Activated CD8-positive, alpha-beta T cell treated with anti-CD3 and anti-CD28 coated beads for 36 hours (primary cell): Measurements from ENCODE around the gene TIRAP. TPM values are rescaled to one million over a fixed set of nuclear protein-coding genes. Genes with fewer than 3 reads are reported as not detected.
A peak's percentile ranks its signal among the peaks of the same experiment; 100 is the strongest.

ENCODE experiments used
- ATAC-seq: fragments of 200-7000 bp; cut with Tn5 transposase; one replicate; pipeline ENCODE4 v1.10.0; 2021; ENCODE audit warnings: mild to moderate bottlenecking, moderate library complexity
- CTCF ChIA-PET: fragments of 350-600 bp; sonication (Branson Sonifier 250); formaldehyde crosslinking; loops from one replicate; lab custom pipeline; 2021; ENCODE audit warnings: antibody characterized with exemption; lab: Charles Lee
- POLR2A ChIA-PET: fragments of 350-600 bp; sonication (Branson Sonifier 250); formaldehyde crosslinking; loops from one replicate; lab custom pipeline; 2021; ENCODE audit warnings: antibody characterized with exemption; lab: Charles Lee
- DNase-seq: peaks from one replicate; pipeline ENCODE4 v3.0.0-alpha.2; 2020
- H3K27ac Mint-ChIP-seq: one replicate; pipeline ENCODE4 v1.8.0; 2021; ENCODE audit warnings: mild to moderate bottlenecking, mixed read lengths
- H3K27me3 Mint-ChIP-seq: one replicate; pipeline ENCODE4 v1.8.0; 2021; ENCODE audit warnings: mixed read lengths
- H3K36me3 Mint-ChIP-seq: one replicate; pipeline ENCODE4 v1.8.0; 2021; ENCODE audit warnings: low read depth, mixed read lengths
- H3K4me1 Mint-ChIP-seq: one replicate; pipeline ENCODE4 v1.8.0; 2021; ENCODE audit warnings: low read depth, mixed read lengths
- H3K4me3 Mint-ChIP-seq: one replicate; pipeline ENCODE4 v1.8.0; 2021; ENCODE audit warnings: mild to moderate bottlenecking, moderate library complexity, mixed read lengths
- H3K9me3 Mint-ChIP-seq: one replicate; pipeline ENCODE4 v1.8.0; 2021; ENCODE audit warnings: mixed read lengths
- CTCF ChIP-seq: fragments of 200-600 bp; IDR thresholded peaks from one replicate; pipeline ENCODE4 v1.8.0; 2022; ENCODE audit warnings: antibody characterized with exemption, mild to moderate bottlenecking
- intact Hi-C: fragments of 100-400 bp; cut with micrococcal nuclease; formaldehyde crosslinking; loops from one replicate; pipeline ENCODE4 v1.10.0; 2022
- total RNA-seq, 2 experiments: library from RNA; stranded (reverse); gene quantifications; one replicate each; pipeline ENCODE4 v1.2.3, GENCODE V29; 2021

Gene TIRAP
- total RNA-seq, 2 experiments from 2014 or later, result 4.6 to 4.9 TPM

- peak overlapping the region; percentile 58 for H3K27ac Mint-ChIP-seq
- H3K36me3 Mint-ChIP-seq, result peaks cover 12% of the 10 kb centered on the region
- no peak for TF ChIP-seq CTCF
- DNase-seq, result no peak
- intact Hi-C loops, result no loop called here
- ChIA-PET POLR2A (interaction anchor here (1.6 to 3.2 kb wide), 3 partner anchors 8 to 18 kb away, joined by 6 to 25 read pairs (median 18); partner anchors contain the start of genes FOXRED1 and SRPRA), CTCF (no interaction called here)
- H3K27me3 Mint-ChIP-seq, result no peaks in the 10 kb centered on the region
- H3K4me1 Mint-ChIP-seq, result peaks cover 44% of the 10 kb centered on the region
- ATAC-seq, result no peak
- no peak overlapping the region for H3K4me3 Mint-ChIP-seq
- H3K9me3 Mint-ChIP-seq, result no peaks in the 10 kb centered on the region
Observed at GRCh38 chr11:126280595-126280994, 2.3 kb upstream of the TIRAP start.

- intact Hi-C loops, result no loop called here
- CTCF ChIA-PET, result no interaction called here
- no peaks in the 10 kb centered on the region for H3K27me3 Mint-ChIP-seq
- peak overlapping the region; percentile 99 for H3K4me3 Mint-ChIP-seq
- H3K4me1 Mint-ChIP-seq, result peaks cover 42% of the 10 kb centered on the region
- H3K9me3 Mint-ChIP-seq, result no peaks in the 10 kb centered on the region
- ATAC-seq (no peak), DNase-seq (no peak)
- no peak overlapping the region for H3K27ac Mint-ChIP-seq
- POLR2A ChIA-PET, result interaction anchor here (0.7 to 3.2 kb wide), 8 partner anchors 9 to 70 kb away, joined by 3 to 25 read pairs (median 4); partner anchors contain the start of genes FAM118B, FOXRED1, RPUSD4 and SRPRA
- no peak for TF ChIP-seq CTCF
- H3K36me3 Mint-ChIP-seq, result peaks cover 8% of the 10 kb centered on the region
Observed at GRCh38 chr11:126281245-126281644, 1.6 kb upstream of the TIRAP start.

- H3K27ac Mint-ChIP-seq, result peak overlapping the region; percentile 83
Observed at GRCh38 chr11:126281666-126282175, 1.2 kb upstream of the TIRAP start.

DNA sequence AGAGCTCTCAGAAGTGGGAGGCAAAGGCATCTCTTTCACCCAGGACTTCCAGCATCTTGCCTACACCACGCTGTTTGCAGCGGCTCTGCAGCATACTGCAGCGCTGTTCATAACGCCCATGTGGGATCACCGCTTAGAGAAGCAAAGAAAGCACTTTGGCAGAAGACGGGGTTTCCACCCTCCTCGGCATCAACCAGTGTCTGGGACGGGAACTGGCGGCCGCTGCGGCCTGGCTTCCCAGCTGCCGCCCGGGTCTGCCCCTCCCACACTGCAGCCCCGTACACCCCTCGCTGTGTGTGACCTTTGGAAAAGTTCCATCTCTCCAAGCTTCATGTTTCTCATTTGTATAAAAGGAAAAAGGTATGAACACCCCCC lies 545 bp upstream of the TIRAP start:
- H3K27me3 Mint-ChIP-seq, result no peaks in the 10 kb centered on the region
- ChIA-PET POLR2A (interaction anchor here (1.0 to 3.2 kb wide), 7 partner anchors 10 to 36 kb away, joined by 3 to 25 read pairs (median 4); partner anchors contain the start of genes FOXRED1 and SRPRA), CTCF (no interaction called here)
- H3K9me3 Mint-ChIP-seq, result no peaks in the 10 kb centered on the region
- intact Hi-C loops, result no loop called here
- TF ChIP-seq CTCF, result no peak
- peaks cover 46% of the 10 kb centered on the region for H3K4me1 Mint-ChIP-seq
- H3K36me3 Mint-ChIP-seq, result peaks cover 6% of the 10 kb centered on the region
- DNase-seq (peak; percentile 55), ATAC-seq (peak; percentile 32)
- H3K27ac Mint-ChIP-seq, result peak overlapping the region; percentile 83
- peak overlapping the region; percentile 99 for H3K4me3 Mint-ChIP-seq

More at GRCh38 chr11:126281666-126282175, 1.2 kb upstream of the TIRAP start:
- Mint-ChIP-seq H3K27me3 (no peaks in the 10 kb centered on the region), H3K4me3 (peak overlapping the region; percentile 99), H3K4me1 (peaks cover 43% of the 10 kb centered on the region), H3K36me3 (peaks cover 8% of the 10 kb centered on the region), H3K9me3 (no peaks in the 10 kb centered on the region)
- POLR2A ChIA-PET, result interaction anchor here (0.7 to 3.2 kb wide), 9 partner anchors 9 to 71 kb away, joined by 3 to 25 read pairs (median 4); partner anchors contain the start of genes FAM118B, FOXRED1, RPUSD4 and SRPRA
- intact Hi-C loops, result no loop called here
- CTCF ChIA-PET, result no interaction called here
- no peak for ATAC-seq
- DNase-seq, result no peak
- no peak for TF ChIP-seq CTCF

- DNase-seq, result peak; percentile 98
- Mint-ChIP-seq H3K4me1 (peaks cover 51% of the 10 kb centered on the region), H3K36me3 (peaks cover 9% of the 10 kb centered on the region), H3K9me3 (no peaks in the 10 kb centered on the region), H3K27ac (peak overlapping the region; percentile 51), H3K4me3 (peak overlapping the region; percentile 99), H3K27me3 (no peaks in the 10 kb centered on the region)
- intact Hi-C loops, result no loop called here
- TF ChIP-seq CTCF, result no peak
- ChIA-PET POLR2A (no interaction called here), CTCF (no interaction called here)
- peak; percentile 57 for ATAC-seq
Observed at GRCh38 chr11:126284829-126285228, 1.9 kb downstream of the TIRAP start.
